ENCODE results near the gene TMEM98. TPM values are rescaled to one million over a fixed set of nuclear protein-coding genes. Genes with fewer than 3 reads are reported as not detected.

Gene TMEM98
- total and polyA plus RNA-seq, 9 donors: 112 to 399 (median 157) TPM

- Histone ChIP-seq H3K36me3 (no peaks in the 10 kb centered on the region), H3K27me3 (no peaks in the 10 kb centered on the region), H3K4me3 (no peak overlapping the region), H3K27ac (no peak overlapping the region), H3K9me3 (no peaks in the 10 kb centered on the region), H3K4me1 (ENCODE audit: insufficient read depth) (no peaks in the 10 kb centered on the region)
- intact Hi-C loops (cut with DNase I): no loop called here
- 90 to 94% (median 91%) methylated on average over 3 of the region's 3 CpGs for WGBS, 3 donors
- TF ChIP-seq CTCF (IDR thresholded peaks at IDR 0.05): no peak
- TF ChIP-seq POLR2A (IDR thresholded peaks at IDR 0.05): no peak
- TF ChIP-seq EP300 (IDR thresholded peaks at IDR 0.05): no peak
- no peak for DNase-seq
Measured at GRCh38 chr17:32910769-32911168, 17.2 kb upstream of the TMEM98 start.

GRCh38 chr17:32912218-32912897, 15.6 kb upstream of the TMEM98 start:
- no peaks in the 10 kb centered on the region for H3K36me3 ChIP-seq
- no peaks in the 10 kb centered on the region for H3K9me3 ChIP-seq
- no peaks in the 10 kb centered on the region for H3K27me3 ChIP-seq
- H3K4me1 ChIP-seq (ENCODE audit: insufficient read depth): no peaks in the 10 kb centered on the region
- TF ChIP-seq CTCF (IDR thresholded peaks at IDR 0.05): no peak
- no peak for TF ChIP-seq EP300 (IDR thresholded peaks at IDR 0.05)
- TF ChIP-seq POLR2A (IDR thresholded peaks at IDR 0.05): no peak
- H3K27ac ChIP-seq: peak overlapping the region in 1 of 2 donors; percentile 36
- 5 to 10% (median 6%) methylated on average over 10 of the region's 10 CpGs for WGBS, 3 donors
- intact Hi-C loops (cut with DNase I): no loop called here
- DNase-seq: peak; percentile 62 to 70 (median 68)
- no peak overlapping the region for H3K4me3 ChIP-seq

GRCh38 chr17:32913593-32913992, 14.4 kb upstream of the TMEM98 start:
- H3K27ac ChIP-seq: no peak overlapping the region
- intact Hi-C loops (cut with DNase I): no loop called here
- no peaks in the 10 kb centered on the region for H3K27me3 ChIP-seq
- H3K36me3 ChIP-seq: no peaks in the 10 kb centered on the region
- TF ChIP-seq EP300 (IDR thresholded peaks at IDR 0.05) (no peak), POLR2A (IDR thresholded peaks at IDR 0.05) (no peak), CTCF (IDR thresholded peaks at IDR 0.05) (no peak)
- DNase-seq: no peak
- 88 to 93% (median 92%) methylated on average over 7 of the region's 7 CpGs for WGBS, 3 donors
- H3K9me3 ChIP-seq: no peaks in the 10 kb centered on the region
- H3K4me1 ChIP-seq (ENCODE audit: insufficient read depth): no peaks in the 10 kb centered on the region
- H3K4me3 ChIP-seq: no peak overlapping the region

GRCh38 chr17:32914181-32914580, 13.8 kb upstream of the TMEM98 start:
- Histone ChIP-seq H3K4me1 (ENCODE audit: insufficient read depth) (no peaks in the 10 kb centered on the region), H3K27ac (no peak overlapping the region), H3K36me3 (no peaks in the 10 kb centered on the region), H3K27me3 (no peaks in the 10 kb centered on the region), H3K4me3 (no peak overlapping the region), H3K9me3 (no peaks in the 10 kb centered on the region)
- TF ChIP-seq CTCF (IDR thresholded peaks at IDR 0.05) (no peak), EP300 (IDR thresholded peaks at IDR 0.05) (no peak), POLR2A (IDR thresholded peaks at IDR 0.05) (no peak)
- 91 to 95% (median 94%) methylated on average over 3 of the region's 3 CpGs for WGBS, 3 donors
- DNase-seq: no peak
- intact Hi-C loops (cut with DNase I): no loop called here

Measured in ovary (tissue), 9 donors.